Erythroblast (primary cell): ENCODE data around the gene PIEZO2.

Experiments
- GATA1 ChIP-seq: IDR thresholded peaks from 2 replicates; pipeline ENCODE4 v1.6.1; 2011; ENCODE audit warnings: low read depth, mild to moderate bottlenecking, control low read depth, low read length, moderate library complexity
- POLR2A ChIP-seq: IDR thresholded peaks from 2 replicates; pipeline ENCODE4 v1.6.1; 2011; ENCODE audit warnings: mild to moderate bottlenecking, low read length

GRCh38 chr18:10739152-10739551 is 410.2 kb downstream of the PIEZO2 start:
- TF ChIP-seq POLR2A (no peak), GATA1 (no peak)
